Measurements from ENCODE around the gene ATAT1. TPM values are rescaled to one million over a fixed set of nuclear protein-coding genes. Genes with fewer than 3 reads are reported as not detected.

ATAT1 gene
- total and polyA plus RNA-seq, 2 of the 13 experiments (the other 11 are each of a cell fraction or from before 2014, with no cell fraction given) = 9.2 to 23.6 TPM

DNA sequence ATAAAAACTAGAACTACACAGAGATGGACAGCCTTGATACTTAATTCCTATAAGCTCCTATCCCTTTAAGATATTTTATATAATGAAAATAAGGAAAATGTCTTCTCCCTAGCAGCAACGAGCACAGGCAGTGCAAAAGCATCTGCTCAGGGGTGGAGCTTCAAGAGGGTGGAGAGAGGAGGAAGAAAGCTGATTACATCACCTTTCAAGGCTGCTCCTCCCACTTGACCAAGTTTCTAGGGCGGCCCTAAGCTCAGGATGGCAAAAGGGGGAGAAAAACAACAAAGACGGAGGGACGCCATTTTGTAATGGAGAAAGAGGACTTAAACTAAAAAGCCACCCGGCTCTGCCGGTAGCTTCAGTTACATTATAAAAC, 11.8 kb upstream of the ATAT1 start (continued):
- TF ChIP-seq, protein P1, sequence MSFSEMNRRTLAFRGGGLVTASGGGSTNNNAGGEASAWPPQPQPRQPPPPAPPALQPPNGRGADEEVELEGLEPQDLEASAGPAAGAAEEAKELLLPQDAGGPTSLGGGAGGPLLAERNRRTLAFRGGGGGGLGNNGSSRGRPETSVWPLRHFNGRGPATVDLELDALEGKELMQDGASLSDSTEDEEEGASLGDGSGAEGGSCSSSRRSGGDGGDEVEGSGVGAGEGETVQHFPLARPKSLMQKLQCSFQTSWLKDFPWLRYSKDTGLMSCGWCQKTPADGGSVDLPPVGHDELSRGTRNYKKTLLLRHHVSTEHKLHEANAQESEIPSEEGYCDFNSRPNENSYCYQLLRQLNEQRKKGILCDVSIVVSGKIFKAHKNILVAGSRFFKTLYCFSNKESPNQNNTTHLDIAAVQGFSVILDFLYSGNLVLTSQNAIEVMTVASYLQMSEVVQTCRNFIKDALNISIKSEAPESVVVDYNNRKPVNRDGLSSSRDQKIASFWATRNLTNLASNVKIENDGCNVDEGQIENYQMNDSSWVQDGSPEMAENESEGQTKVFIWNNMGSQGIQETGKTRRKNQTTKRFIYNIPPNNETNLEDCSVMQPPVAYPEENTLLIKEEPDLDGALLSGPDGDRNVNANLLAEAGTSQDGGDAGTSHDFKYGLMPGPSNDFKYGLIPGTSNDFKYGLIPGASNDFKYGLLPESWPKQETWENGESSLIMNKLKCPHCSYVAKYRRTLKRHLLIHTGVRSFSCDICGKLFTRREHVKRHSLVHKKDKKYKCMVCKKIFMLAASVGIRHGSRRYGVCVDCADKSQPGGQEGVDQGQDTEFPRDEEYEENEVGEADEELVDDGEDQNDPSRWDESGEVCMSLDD (CRISPR knock-in tag; IDR thresholded peaks at IDR 0.05; ENCODE audit: borderline replicate concordance) = no peak; the same call in 1 of the 2 replicates
- TF ChIP-seq CREB1 (IDR thresholded peaks at IDR 0.05) (no peak), CREB1 (CRISPR knock-in tag; IDR thresholded peaks at IDR 0.05) (no peak), ZNF501 (CRISPR knock-in tag; IDR thresholded peaks at IDR 0.05) (peak; percentile 71; the same call in 1 of the 2 replicates), ZBTB7B (CRISPR knock-in tag; IDR thresholded peaks at IDR 0.05) (no peak)
- TF ChIP-seq, protein P2, sequence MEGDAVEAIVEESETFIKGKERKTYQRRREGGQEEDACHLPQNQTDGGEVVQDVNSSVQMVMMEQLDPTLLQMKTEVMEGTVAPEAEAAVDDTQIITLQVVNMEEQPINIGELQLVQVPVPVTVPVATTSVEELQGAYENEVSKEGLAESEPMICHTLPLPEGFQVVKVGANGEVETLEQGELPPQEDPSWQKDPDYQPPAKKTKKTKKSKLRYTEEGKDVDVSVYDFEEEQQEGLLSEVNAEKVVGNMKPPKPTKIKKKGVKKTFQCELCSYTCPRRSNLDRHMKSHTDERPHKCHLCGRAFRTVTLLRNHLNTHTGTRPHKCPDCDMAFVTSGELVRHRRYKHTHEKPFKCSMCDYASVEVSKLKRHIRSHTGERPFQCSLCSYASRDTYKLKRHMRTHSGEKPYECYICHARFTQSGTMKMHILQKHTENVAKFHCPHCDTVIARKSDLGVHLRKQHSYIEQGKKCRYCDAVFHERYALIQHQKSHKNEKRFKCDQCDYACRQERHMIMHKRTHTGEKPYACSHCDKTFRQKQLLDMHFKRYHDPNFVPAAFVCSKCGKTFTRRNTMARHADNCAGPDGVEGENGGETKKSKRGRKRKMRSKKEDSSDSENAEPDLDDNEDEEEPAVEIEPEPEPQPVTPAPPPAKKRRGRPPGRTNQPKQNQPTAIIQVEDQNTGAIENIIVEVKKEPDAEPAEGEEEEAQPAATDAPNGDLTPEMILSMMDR (CRISPR knock-in tag; IDR thresholded peaks at IDR 0.05) = no peak
- TF ChIP-seq, protein P3, sequence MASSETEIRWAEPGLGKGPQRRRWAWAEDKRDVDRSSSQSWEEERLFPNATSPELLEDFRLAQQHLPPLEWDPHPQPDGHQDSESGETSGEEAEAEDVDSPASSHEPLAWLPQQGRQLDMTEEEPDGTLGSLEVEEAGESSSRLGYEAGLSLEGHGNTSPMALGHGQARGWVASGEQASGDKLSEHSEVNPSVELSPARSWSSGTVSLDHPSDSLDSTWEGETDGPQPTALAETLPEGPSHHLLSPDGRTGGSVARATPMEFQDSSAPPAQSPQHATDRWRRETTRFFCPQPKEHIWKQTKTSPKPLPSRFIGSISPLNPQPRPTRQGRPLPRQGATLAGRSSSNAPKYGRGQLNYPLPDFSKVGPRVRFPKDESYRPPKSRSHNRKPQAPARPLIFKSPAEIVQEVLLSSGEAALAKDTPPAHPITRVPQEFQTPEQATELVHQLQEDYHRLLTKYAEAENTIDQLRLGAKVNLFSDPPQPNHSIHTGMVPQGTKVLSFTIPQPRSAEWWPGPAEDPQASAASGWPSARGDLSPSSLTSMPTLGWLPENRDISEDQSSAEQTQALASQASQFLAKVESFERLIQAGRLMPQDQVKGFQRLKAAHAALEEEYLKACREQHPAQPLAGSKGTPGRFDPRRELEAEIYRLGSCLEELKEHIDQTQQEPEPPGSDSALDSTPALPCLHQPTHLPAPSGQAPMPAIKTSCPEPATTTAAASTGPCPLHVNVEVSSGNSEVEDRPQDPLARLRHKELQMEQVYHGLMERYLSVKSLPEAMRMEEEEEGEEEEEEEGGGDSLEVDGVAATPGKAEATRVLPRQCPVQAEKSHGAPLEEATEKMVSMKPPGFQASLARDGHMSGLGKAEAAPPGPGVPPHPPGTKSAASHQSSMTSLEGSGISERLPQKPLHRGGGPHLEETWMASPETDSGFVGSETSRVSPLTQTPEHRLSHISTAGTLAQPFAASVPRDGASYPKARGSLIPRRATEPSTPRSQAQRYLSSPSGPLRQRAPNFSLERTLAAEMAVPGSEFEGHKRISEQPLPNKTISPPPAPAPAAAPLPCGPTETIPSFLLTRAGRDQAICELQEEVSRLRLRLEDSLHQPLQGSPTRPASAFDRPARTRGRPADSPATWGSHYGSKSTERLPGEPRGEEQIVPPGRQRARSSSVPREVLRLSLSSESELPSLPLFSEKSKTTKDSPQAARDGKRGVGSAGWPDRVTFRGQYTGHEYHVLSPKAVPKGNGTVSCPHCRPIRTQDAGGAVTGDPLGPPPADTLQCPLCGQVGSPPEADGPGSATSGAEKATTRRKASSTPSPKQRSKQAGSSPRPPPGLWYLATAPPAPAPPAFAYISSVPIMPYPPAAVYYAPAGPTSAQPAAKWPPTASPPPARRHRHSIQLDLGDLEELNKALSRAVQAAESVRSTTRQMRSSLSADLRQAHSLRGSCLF (CRISPR knock-in tag; IDR thresholded peaks at IDR 0.05; ENCODE audit: borderline replicate concordance) = no peak
- TF ChIP-seq, protein P4, sequence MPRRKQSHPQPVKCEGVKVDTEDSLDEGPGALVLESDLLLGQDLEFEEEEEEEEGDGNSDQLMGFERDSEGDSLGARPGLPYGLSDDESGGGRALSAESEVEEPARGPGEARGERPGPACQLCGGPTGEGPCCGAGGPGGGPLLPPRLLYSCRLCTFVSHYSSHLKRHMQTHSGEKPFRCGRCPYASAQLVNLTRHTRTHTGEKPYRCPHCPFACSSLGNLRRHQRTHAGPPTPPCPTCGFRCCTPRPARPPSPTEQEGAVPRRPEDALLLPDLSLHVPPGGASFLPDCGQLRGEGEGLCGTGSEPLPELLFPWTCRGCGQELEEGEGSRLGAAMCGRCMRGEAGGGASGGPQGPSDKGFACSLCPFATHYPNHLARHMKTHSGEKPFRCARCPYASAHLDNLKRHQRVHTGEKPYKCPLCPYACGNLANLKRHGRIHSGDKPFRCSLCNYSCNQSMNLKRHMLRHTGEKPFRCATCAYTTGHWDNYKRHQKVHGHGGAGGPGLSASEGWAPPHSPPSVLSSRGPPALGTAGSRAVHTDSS (CRISPR knock-in tag; conservative IDR thresholded peaks at IDR 0.05) = no peak
- TF ChIP-seq, protein P5, sequence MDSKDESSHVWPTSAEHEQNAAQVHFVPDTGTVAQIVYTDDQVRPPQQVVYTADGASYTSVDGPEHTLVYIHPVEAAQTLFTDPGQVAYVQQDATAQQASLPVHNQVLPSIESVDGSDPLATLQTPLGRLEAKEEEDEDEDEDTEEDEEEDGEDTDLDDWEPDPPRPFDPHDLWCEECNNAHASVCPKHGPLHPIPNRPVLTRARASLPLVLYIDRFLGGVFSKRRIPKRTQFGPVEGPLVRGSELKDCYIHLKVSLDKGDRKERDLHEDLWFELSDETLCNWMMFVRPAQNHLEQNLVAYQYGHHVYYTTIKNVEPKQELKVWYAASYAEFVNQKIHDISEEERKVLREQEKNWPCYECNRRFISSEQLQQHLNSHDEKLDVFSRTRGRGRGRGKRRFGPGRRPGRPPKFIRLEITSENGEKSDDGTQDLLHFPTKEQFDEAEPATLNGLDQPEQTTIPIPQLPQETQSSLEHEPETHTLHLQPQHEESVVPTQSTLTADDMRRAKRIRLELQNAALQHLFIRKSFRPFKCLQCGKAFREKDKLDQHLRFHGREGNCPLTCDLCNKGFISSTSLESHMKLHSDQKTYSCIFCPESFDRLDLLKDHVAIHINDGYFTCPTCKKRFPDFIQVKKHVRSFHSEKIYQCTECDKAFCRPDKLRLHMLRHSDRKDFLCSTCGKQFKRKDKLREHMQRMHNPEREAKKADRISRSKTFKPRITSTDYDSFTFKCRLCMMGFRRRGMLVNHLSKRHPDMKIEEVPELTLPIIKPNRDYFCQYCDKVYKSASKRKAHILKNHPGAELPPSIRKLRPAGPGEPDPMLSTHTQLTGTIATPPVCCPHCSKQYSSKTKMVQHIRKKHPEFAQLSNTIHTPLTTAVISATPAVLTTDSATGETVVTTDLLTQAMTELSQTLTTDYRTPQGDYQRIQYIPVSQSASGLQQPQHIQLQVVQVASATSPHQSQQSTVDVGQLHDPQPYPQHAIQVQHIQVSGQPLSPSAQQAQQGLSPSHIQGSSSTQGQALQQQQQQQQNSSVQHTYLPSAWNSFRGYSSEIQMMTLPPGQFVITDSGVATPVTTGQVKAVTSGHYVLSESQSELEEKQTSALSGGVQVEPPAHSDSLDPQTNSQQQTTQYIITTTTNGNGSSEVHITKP (CRISPR knock-in tag; IDR thresholded peaks at IDR 0.05; ENCODE audit: low read depth) = peak; percentile 83; the same call in 1 of the 2 replicates
